ENCODE results near the gene CDH11.

CDH11 gene

GRCh38 chr16:65098916-65099315 is 22.9 kb downstream of the CDH11 start:
- no peak for DNase-seq (ENCODE audit: low read depth)
- H3K4me3 ChIP-seq (ENCODE audit: control insufficient read depth, low read depth, low read length), result no peak overlapping the region
- no peak for TF ChIP-seq CTCF (IDR thresholded peaks at IDR 0.05; ENCODE audit: control insufficient read depth, insufficient read depth, low read depth, low read length, missing control alignments)

- no peak for DNase-seq (ENCODE audit: low read depth)
- no peak overlapping the region for H3K4me3 ChIP-seq (ENCODE audit: control insufficient read depth, low read depth, low read length)
- no peak for TF ChIP-seq CTCF (IDR thresholded peaks at IDR 0.05; ENCODE audit: control insufficient read depth, insufficient read depth, low read depth, low read length, missing control alignments)
Measured at GRCh38 chr16:65097296-65097695, 24.6 kb downstream of the CDH11 start.

GRCh38 chr16:65095906-65096305 is 26.0 kb downstream of the CDH11 start:
- H3K4me3 ChIP-seq (ENCODE audit: control insufficient read depth, low read depth, low read length), result no peak overlapping the region
- no peak for DNase-seq (ENCODE audit: low read depth)
- no peak for TF ChIP-seq CTCF (IDR thresholded peaks at IDR 0.05; ENCODE audit: control insufficient read depth, insufficient read depth, low read depth, low read length, missing control alignments)

- no peak for DNase-seq (ENCODE audit: low read depth)
- H3K4me3 ChIP-seq (ENCODE audit: control insufficient read depth, low read depth, low read length), result no peak overlapping the region
- TF ChIP-seq CTCF (IDR thresholded peaks at IDR 0.05; ENCODE audit: control insufficient read depth, insufficient read depth, low read depth, low read length, missing control alignments), result no peak
Measured at GRCh38 chr16:65095090-65095728, 26.7 kb downstream of the CDH11 start.

- no peak for DNase-seq (ENCODE audit: low read depth)
- TF ChIP-seq CTCF (IDR thresholded peaks at IDR 0.05; ENCODE audit: control insufficient read depth, insufficient read depth, low read depth, low read length, missing control alignments), result no peak
- no peak overlapping the region for H3K4me3 ChIP-seq (ENCODE audit: control insufficient read depth, low read depth, low read length)
Measured at GRCh38 chr16:65094009-65094408, 27.9 kb downstream of the CDH11 start.

- no peak overlapping the region for H3K4me3 ChIP-seq (ENCODE audit: control insufficient read depth, low read depth, low read length)
- no peak for TF ChIP-seq CTCF (IDR thresholded peaks at IDR 0.05; ENCODE audit: control insufficient read depth, insufficient read depth, low read depth, low read length, missing control alignments)
- no peak for DNase-seq (ENCODE audit: low read depth)
Measured at GRCh38 chr16:65083164-65083857, 38.6 kb downstream of the CDH11 start.

All from AG09309 (cell line).